Measurements from ENCODE around the gene ZMYND8.

ZMYND8 gene

DNA sequence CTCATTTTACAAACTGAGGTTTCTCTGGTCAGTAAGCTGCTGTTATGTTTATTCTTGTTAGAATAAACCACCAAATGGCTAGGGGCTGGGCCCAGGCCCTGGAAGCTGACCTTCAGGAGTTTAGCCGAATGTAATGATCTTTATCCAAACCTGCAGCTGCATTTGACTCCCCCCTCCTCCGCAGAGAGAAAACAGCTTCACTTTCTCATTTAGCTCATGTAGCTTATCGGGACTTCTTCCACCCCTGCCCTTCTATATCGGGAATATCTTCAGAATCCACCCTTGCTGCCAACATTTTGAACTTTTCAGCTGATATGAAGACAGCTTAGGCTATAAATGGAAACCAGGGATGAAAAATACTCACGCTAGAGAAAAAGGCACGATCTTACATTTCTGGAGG is 102.6 kb downstream of the ZMYND8 start:
- TF ChIP-seq, protein P1, sequence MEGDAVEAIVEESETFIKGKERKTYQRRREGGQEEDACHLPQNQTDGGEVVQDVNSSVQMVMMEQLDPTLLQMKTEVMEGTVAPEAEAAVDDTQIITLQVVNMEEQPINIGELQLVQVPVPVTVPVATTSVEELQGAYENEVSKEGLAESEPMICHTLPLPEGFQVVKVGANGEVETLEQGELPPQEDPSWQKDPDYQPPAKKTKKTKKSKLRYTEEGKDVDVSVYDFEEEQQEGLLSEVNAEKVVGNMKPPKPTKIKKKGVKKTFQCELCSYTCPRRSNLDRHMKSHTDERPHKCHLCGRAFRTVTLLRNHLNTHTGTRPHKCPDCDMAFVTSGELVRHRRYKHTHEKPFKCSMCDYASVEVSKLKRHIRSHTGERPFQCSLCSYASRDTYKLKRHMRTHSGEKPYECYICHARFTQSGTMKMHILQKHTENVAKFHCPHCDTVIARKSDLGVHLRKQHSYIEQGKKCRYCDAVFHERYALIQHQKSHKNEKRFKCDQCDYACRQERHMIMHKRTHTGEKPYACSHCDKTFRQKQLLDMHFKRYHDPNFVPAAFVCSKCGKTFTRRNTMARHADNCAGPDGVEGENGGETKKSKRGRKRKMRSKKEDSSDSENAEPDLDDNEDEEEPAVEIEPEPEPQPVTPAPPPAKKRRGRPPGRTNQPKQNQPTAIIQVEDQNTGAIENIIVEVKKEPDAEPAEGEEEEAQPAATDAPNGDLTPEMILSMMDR (IDR thresholded peaks at IDR 0.05; ENCODE audit: low read depth, low read length): no peak
- no peak for DNase-seq (ENCODE audit: extremely low read depth, low read depth)

DNA sequence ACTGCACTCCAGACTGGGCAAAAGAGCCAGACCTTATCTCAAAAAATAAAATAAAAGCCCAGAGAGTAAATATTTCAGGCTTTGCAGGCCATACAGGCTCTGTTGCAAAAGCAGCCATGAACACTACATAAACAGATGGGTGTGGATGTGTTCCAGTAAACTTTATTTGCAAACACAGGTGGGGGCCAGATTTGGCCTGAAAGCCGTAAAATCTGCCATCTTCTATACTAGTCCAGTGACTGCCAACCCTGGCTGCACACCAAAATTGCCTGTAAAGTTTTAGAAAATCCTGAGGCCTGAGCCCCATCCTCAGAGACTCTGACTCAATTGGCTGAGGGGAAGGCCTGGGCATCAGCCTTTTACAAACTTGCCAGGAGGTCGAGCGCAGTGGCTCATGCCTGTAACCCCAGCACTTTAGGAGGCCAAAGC is 103.6 kb downstream of the ZMYND8 start:
- TF ChIP-seq, protein P1 (IDR thresholded peaks at IDR 0.05; ENCODE audit: low read depth, low read length): no peak

DNA sequence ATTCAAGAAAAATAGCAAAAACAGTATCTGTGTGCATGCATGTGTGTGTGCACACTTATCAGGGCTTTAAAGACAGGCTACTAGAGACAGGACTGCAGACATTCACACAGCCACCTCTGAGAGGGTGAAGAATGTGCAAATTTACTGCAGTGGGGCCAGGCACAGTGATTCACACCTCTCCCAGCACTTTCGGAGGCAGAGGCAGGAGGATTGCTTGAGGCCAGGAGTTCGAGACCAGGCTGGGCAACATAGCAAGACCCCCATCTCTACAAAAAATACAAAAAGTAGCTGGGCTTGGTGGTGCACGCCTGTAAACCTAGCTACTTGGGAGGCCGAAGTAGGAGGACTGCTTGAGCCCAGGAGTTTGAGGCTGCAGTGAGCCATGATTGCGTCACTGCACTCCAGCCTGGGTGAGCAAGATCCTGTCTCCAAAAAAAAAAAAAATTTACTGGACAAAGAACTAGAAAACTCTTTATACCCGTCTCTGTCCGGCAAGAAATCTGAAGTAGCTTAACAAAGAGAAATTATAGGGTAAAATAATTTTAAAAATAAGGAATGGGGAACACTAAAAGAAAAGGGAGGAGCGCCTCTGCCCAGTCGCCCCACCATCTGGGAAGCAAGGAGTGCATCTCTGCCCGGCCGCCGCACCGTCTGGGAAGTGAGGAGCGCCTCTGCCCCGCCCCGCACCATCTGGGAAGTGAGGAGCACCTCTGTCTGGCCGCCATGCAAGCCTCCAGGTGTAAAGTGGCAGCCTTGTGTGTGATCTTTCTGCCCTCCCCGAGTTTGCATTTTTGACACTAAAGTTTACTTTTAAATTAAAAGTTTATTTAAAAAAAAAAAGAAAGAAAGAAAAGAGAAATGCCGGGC is 105.1 kb downstream of the ZMYND8 start:
- TF ChIP-seq, protein P1 (IDR thresholded peaks at IDR 0.05; ENCODE audit: low read depth, low read length): no peak
- no peak for DNase-seq (ENCODE audit: extremely low read depth, low read depth)

More for the DNA sequence above, 103.6 kb downstream of the ZMYND8 start:
- no peak for DNase-seq (ENCODE audit: extremely low read depth, low read depth)

DNA sequence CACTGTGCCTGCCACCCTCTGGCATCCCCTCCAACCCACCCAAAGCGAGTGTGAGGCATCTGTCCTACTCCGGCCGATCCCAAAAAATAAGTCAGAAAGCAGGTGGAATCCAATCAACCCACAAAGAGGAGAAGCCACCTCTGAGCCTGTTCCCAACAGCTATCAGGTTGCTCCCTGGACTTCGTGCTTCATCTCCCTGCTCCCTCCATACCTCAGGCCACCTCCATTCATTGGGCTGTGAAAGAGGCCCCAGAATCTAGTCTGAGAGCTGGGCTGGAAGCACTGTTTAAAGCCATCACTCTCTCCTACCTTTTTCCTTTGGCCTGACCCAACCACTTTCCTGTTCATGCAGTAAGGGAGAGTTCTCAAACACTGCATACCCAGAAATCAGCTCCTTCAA is 106.1 kb downstream of the ZMYND8 start:
- no peak for DNase-seq (ENCODE audit: extremely low read depth, low read depth)

DNA sequence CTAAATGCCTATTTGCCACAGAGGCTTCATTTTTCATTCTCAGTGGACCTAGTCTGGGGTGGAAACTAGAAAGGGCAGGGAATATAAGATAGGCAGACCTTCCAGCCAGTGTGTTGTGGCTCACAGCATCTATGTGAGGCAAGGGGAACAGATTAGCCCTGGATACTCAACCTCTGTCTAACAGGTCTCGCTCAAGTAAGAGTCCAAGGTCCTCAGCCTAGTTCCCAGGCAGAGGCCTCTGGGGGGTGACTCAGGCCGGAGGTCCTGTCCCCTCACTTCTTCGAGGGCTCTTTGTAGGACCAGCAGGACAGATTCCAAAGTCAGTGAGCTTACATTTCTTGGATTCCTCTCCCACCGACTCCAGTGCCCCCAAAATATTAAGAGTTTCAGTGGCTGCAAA is 106.6 kb downstream of the ZMYND8 start:
- TF ChIP-seq, protein P1 (IDR thresholded peaks at IDR 0.05; ENCODE audit: low read depth, low read length): no peak
- no peak for DNase-seq (ENCODE audit: extremely low read depth, low read depth)

More for the DNA sequence above, 106.1 kb downstream of the ZMYND8 start:
- TF ChIP-seq, protein P1 (IDR thresholded peaks at IDR 0.05; ENCODE audit: low read depth, low read length): no peak

DNA sequence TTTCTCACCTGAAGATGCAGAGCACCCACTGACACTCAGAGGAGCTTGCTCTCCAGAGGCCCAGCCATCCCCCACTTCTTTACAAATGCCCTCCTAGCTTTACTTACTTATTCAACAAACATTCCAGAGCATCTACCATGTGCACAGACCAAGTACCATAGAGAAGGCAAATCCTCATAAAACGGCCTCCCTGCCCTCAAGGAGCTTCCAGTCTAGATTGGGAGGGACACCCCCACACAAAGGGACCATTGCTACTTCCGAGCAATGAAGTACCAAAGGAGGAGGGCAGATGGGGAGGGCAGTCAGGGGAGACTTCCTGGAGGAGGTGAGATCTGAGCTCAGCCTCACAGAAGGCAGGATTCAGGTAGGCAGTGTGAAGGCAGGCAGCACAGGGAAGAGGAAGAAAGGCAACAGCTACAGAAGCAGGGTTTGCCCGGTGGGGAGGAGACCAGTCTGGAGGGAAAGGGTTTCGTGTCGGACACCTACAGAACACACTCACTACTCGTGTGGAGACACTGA is 108.0 kb downstream of the ZMYND8 start:
- TF ChIP-seq, protein P1 (IDR thresholded peaks at IDR 0.05; ENCODE audit: low read depth, low read length): no peak

DNA sequence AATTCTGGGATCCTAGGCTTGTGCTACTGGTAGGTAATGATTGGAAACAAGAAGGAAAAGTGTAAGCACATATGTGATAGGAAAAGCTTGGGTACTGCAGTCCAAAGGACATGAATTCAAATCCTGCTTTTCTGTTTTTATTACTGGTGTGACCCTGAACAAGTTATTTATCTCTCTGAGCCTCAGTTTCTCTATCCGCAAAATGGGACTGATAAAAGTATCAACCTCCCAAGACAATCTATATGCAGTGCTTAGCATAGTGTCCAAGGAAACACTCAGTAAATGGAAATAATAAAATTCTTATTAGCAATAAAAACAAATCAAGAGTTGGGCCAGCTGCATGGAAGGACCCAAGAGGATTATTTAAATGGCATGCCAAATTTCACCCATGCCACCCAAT is 108.5 kb downstream of the ZMYND8 start:
- TF ChIP-seq, protein P1 (IDR thresholded peaks at IDR 0.05; ENCODE audit: low read depth, low read length): no peak
- DNase-seq (ENCODE audit: extremely low read depth, low read depth): no peak

More for the DNA sequence above, 108.0 kb downstream of the ZMYND8 start:
- no peak for DNase-seq (ENCODE audit: extremely low read depth, low read depth)
